Keratinocyte (primary cell): ENCODE results near the gene CFL2. TPM values are rescaled to one million over a fixed set of nuclear protein-coding genes. Genes with fewer than 3 reads are reported as not detected.

Experiments
- DNase-seq: peaks from one replicate; pipeline ENCODE4 v3.0.0-alpha.2; 2011; ENCODE audit warnings: low read depth, missing footprints, low spot score
- FAIRE-seq: peaks from 2 replicates; lab custom pipeline; 2011; peaks lifted over from hg19 to GRCh38; lab: Jason Lieb, UNC
- H2AFZ ChIP-seq: 2 replicates; pipeline ENCODE4 v1.6.0; 2012; ENCODE audit warnings: low read length, control low read depth, inconsistent platforms; ENCODE audit not compliant: control insufficient read depth
- H3K27ac ChIP-seq: 2 replicates; pipeline ENCODE4 v1.5.1; 2011; ENCODE audit warnings: low read length; ENCODE audit not compliant: control insufficient read depth, insufficient read depth
- H3K27me3 ChIP-seq: 3 replicates; pipeline ENCODE4 v1.6.0; 2011; ENCODE audit warnings: low read length; ENCODE audit not compliant: control insufficient read depth, insufficient read depth; ENCODE audit errors: extremely low read depth
- H3K36me3 ChIP-seq, 2 experiments: 2 replicates in 1 of 2; 3 replicates in 1 of 2; pipeline ENCODE4 v1.5.1; 2011; ENCODE audit warnings: low read length in 2 of 2, mild to moderate bottlenecking in 1 of 2; ENCODE audit not compliant: control insufficient read depth in 2 of 2, insufficient read depth in 2 of 2; ENCODE audit errors: extremely low read depth in 1 of 2
- H3K4me1 ChIP-seq: 3 replicates; pipeline ENCODE4 v1.5.1; 2011; ENCODE audit warnings: low read length; ENCODE audit not compliant: control insufficient read depth, insufficient read depth; ENCODE audit errors: extremely low read depth
- H3K4me2 ChIP-seq: 3 replicates; pipeline ENCODE4 v1.6.0; 2011; ENCODE audit warnings: low read depth, low read length; ENCODE audit not compliant: control insufficient read depth, insufficient read depth; ENCODE audit errors: extremely low read depth
- H3K4me3 ChIP-seq, 3 experiments: fragments of 200-600 bp in 1 of 3; sonication (generic) in 1 of 3; 2 replicates in 2 of 3; 3 replicates in 1 of 3; pipeline ENCODE4 v1.5.1; 2011 to 2016; ENCODE audit warnings: low read length in 3 of 3, mild to moderate bottlenecking in 3 of 3, control low read depth in 2 of 3, inconsistent platforms in 1 of 3, low read depth in 1 of 3, mixed read lengths in 1 of 3, mixed run types in 1 of 3, moderate library complexity in 1 of 3; ENCODE audit not compliant: control insufficient read depth in 2 of 3, insufficient read depth in 2 of 3; ENCODE audit errors: extremely low read depth in 1 of 3
- H3K79me2 ChIP-seq: 2 replicates; pipeline ENCODE4 v1.6.0; 2012; ENCODE audit warnings: low read length; ENCODE audit not compliant: control insufficient read depth, insufficient read depth
- H3K9ac ChIP-seq: 3 replicates; pipeline ENCODE4 v1.6.0; 2011; ENCODE audit warnings: low read length; ENCODE audit not compliant: control insufficient read depth, insufficient read depth; ENCODE audit errors: extremely low read depth
- H3K9me1 ChIP-seq: 3 replicates; pipeline ENCODE4 v1.6.0; 2011; ENCODE audit warnings: low read length; ENCODE audit not compliant: control insufficient read depth, insufficient read depth; ENCODE audit errors: extremely low read depth
- H3K9me3 ChIP-seq: 2 replicates; pipeline ENCODE4 v1.5.1; 2012; ENCODE audit warnings: low read depth, low read length; ENCODE audit not compliant: control insufficient read depth
- H4K20me1 ChIP-seq: 3 replicates; pipeline ENCODE4 v1.6.0; 2011; ENCODE audit warnings: low read length; ENCODE audit not compliant: control insufficient read depth, insufficient read depth; ENCODE audit errors: extremely low read depth
- CTCF ChIP-seq, 3 experiments: IDR thresholded peaks in 1 of 3; conservative IDR thresholded peaks in 1 of 3; optimal IDR thresholded peaks in 1 of 3; 2 replicates in 2 of 3; 3 replicates in 1 of 3; pipeline versions ENCODE3 to v1.5.1; 2011; ENCODE audit warnings: low read length in 3 of 3, mild to moderate bottlenecking in 3 of 3, moderate library complexity in 2 of 3, control low read depth in 1 of 3, inconsistent platforms in 1 of 3; ENCODE audit not compliant: insufficient read depth in 2 of 3; ENCODE audit errors: extremely low read depth in 1 of 3
- EZH2 ChIP-seq: IDR thresholded peaks from one replicate; pipeline ENCODE4 v1.6.1; 2012; ENCODE audit warnings: inconsistent platforms, mild to moderate bottlenecking, low read length, moderate library complexity
- dilution Hi-C: fragments of 300-500 bp; cut with MboI; formaldehyde crosslinking; loops from one replicate; pipeline ENCODE4 v1.7.0; 2020; ENCODE audit warnings: low sequenced_read_pairs; ENCODE audit not compliant: extremely low pct_ligation_motif_present
- polyA plus RNA-seq, 5 experiments: library from polyadenylated mRNA; depleted of rRNA in 3 of 5; stranded (reverse) in 3 of 5; stranded (forward) in 1 of 5; unstranded in 1 of 5; fragments of >200 nt; gene quantifications; 1 replicate in 1 of 5; 2 replicates in 3 of 5; 3 replicates in 1 of 5; pipeline versions ENCODE4 v1.2.1 to v1.2.3, GENCODE V29; 2011 to 2012; ENCODE audit warnings: missing spikeins in 2 of 5, low read depth in 1 of 5, low replicate concordance in 1 of 5

CFL2 gene
- polyA plus RNA-seq, 1 donor (not counting 4 experiments of a cell fraction or from before 2014, with no cell fraction given), result 30.5 TPM

- Histone ChIP-seq H3K36me3 (no peaks in the 10 kb centered on the region), H3K9ac (no peak overlapping the region), H3K4me2 (no peak overlapping the region), H3K9me1 (no peaks in the 10 kb centered on the region), H3K27ac (no peak overlapping the region), H3K4me1 (peaks cover 6% of the 10 kb centered on the region), H3K79me2 (no peaks in the 10 kb centered on the region), H3K4me3 (no peak overlapping the region), H2AFZ (no peak overlapping the region), H4K20me1 (no peaks in the 10 kb centered on the region), H3K27me3 (no peaks in the 10 kb centered on the region), H3K9me3 (no peaks in the 10 kb centered on the region)
- TF ChIP-seq EZH2 (no peak), CTCF (optimal IDR thresholded peaks at IDR 0.05 in 1 of 3, IDR thresholded peaks at IDR 0.05 in 1 of 3, conservative IDR thresholded peaks at IDR 0.05 in 1 of 3; ENCODE audit: extremely low read depth in 1 of 3, insufficient read depth in 2 of 3, low read length in 3 of 3) (no peak)
- dilution Hi-C loops, result no loop called here
- DNase-seq, result no peak
- no peak for FAIRE-seq
Observed at GRCh38 chr14:34721129-34721528, 6.7 kb upstream of the CFL2 start.

GRCh38 chr14:34718750-34719304 lies 4.4 kb upstream of the CFL2 start:
- TF ChIP-seq CTCF (optimal IDR thresholded peaks at IDR 0.05 in 1 of 3, IDR thresholded peaks at IDR 0.05 in 1 of 3, conservative IDR thresholded peaks at IDR 0.05 in 1 of 3; ENCODE audit: extremely low read depth in 1 of 3, insufficient read depth in 2 of 3, low read length in 3 of 3), result no peak
- no peak for TF ChIP-seq EZH2
- dilution Hi-C loops, result no loop called here
- H3K27ac ChIP-seq, result no peak overlapping the region
- DNase-seq (no peak), FAIRE-seq (no peak)
- H3K36me3 ChIP-seq, result no peaks in the 10 kb centered on the region
- H2AFZ ChIP-seq, result no peak overlapping the region
- no peak overlapping the region for H3K9ac ChIP-seq
- no peaks in the 10 kb centered on the region for H4K20me1 ChIP-seq
- peaks cover 12% of the 10 kb centered on the region for H3K4me1 ChIP-seq
- no peaks in the 10 kb centered on the region for H3K27me3 ChIP-seq
- H3K9me1 ChIP-seq, result no peaks in the 10 kb centered on the region
- H3K4me2 ChIP-seq, result no peak overlapping the region
- H3K79me2 ChIP-seq, result no peaks in the 10 kb centered on the region
- H3K9me3 ChIP-seq, result no peaks in the 10 kb centered on the region
- H3K4me3 ChIP-seq, result no peak overlapping the region
